Kidney (tissue), 14 donors: ENCODE results near the gene ELOVL7. TPM values are rescaled to one million over a fixed set of nuclear protein-coding genes. Genes with fewer than 3 reads are reported as not detected.

Experiments
- DNase-seq, 5 donors: peaks; one replicate each; pipeline ENCODE4 v3.0.0-alpha.2; 2013 to 2020
- FAIRE-seq: peaks from 2 replicates; lab custom pipeline; 2012; peaks lifted over from hg19 to GRCh38; lab: Jason Lieb, UNC
- H3K27ac ChIP-seq, 2 donors: one replicate each; pipeline ENCODE4 v1.7.0; 2013; ENCODE audit warnings: low read depth in 2 of 2, low read length in 2 of 2, inconsistent platforms in 1 of 2
- H3K27me3 ChIP-seq: one replicate; pipeline ENCODE4 v1.7.1; 2013; ENCODE audit warnings: low read length, inconsistent platforms; ENCODE audit not compliant: control insufficient read depth, insufficient read depth
- H3K36me3 ChIP-seq, 3 donors: one replicate each; pipeline versions ENCODE4 v1.7.0 to v1.7.1; 2013; ENCODE audit warnings: low read length in 3 of 3, control low read depth in 1 of 3, inconsistent platforms in 1 of 3; ENCODE audit not compliant: insufficient read depth in 3 of 3, control insufficient read depth in 2 of 3
- H3K4me1 ChIP-seq, 3 donors: one replicate each; pipeline versions ENCODE4 v1.7.0 to v1.7.1; 2013; ENCODE audit warnings: low read length in 3 of 3, inconsistent platforms in 1 of 3, low read depth in 1 of 3; ENCODE audit not compliant: control insufficient read depth in 2 of 3, insufficient read depth in 2 of 3
- H3K4me3 ChIP-seq, 3 donors: one replicate each; pipeline versions ENCODE4 v1.7.0 to v1.8.1; 2013; ENCODE audit warnings: low read length in 3 of 3, control low read depth in 1 of 3, inconsistent platforms in 1 of 3
- H3K9ac ChIP-seq, 3 donors: one replicate each; pipeline versions ENCODE4 v1.7.0 to v1.7.1; 2013; ENCODE audit warnings: low read length in 3 of 3, control low read depth in 1 of 3, inconsistent platforms in 1 of 3
- H3K9me3 ChIP-seq, 3 donors: one replicate each; pipeline versions ENCODE4 v1.7.0 to v1.7.1; 2013; ENCODE audit warnings: low read length in 3 of 3, control low read depth in 1 of 3, inconsistent platforms in 1 of 3; ENCODE audit not compliant: control insufficient read depth in 2 of 3, insufficient read depth in 1 of 3
- CTCF ChIP-seq: IDR thresholded peaks from 3 replicates; pipeline ENCODE4 v1.5.1; 2012; ENCODE audit warnings: mild to moderate bottlenecking, moderate library complexity, borderline replicate concordance; ENCODE audit not compliant: insufficient read depth; ENCODE audit errors: extremely low read depth
- intact Hi-C: fragments of 100-400 bp; cut with DNase I; formaldehyde crosslinking; loops from one replicate; pipeline ENCODE4 v1.11.1; 2022
- polyA plus RNA-seq: library from polyadenylated mRNA; stranded (reverse); fragments of 350-450 nt; fragmentation: Illumina TruSeq; extraction: RNeasy Lipid Tissue Mini Kit (QIAGEN cat#74804); gene quantifications from one replicate; pipeline ENCODE4 v1.2.3, GENCODE V29; 2014; ENCODE audit warnings: low read depth, low replicate concordance; ENCODE audit not compliant: insufficient read depth
- total RNA-seq: library from RNA; stranded (reverse); fragmentation: NEBNext Ultra II Directional; extraction: Animal tissue kit (Norgen Biotek cat#: 25700); gene quantifications from one replicate; pipeline ENCODE4 v1.2.1, GENCODE V29; 2021
- donor health status: control.
- donor health status: control.
- donor health status: control.
- donor health status: control.
- donor health status: control.
- donor health status: DM: yes; HTN: yes; CAD: no.
- donor health status: Normal renal cell carcinoma (clear cell type).

Gene ELOVL7
- total and polyA plus RNA-seq, 2 donors from 2014 or later = 14.6 to 22.5 TPM

GRCh38 chr5:60809891-60810425, 34.1 kb downstream of the ELOVL7 start:
- FAIRE-seq = no peak
- no peaks in the 10 kb centered on the region for H3K9me3 ChIP-seq
- intact Hi-C loops = no loop called here
- H3K27ac ChIP-seq = no peak overlapping the region
- DNase-seq = no peak
- no peaks in the 10 kb centered on the region for H3K27me3 ChIP-seq
- H3K4me1 ChIP-seq = peaks cover 0 to 14% (median 2%) of the 10 kb centered on the region in 3 donors
- no peak for TF ChIP-seq CTCF
- no peaks in the 10 kb centered on the region for H3K36me3 ChIP-seq
- H3K9ac ChIP-seq = no peak overlapping the region
- no peak overlapping the region for H3K4me3 ChIP-seq

GRCh38 chr5:60806591-60807243, 37.4 kb downstream of the ELOVL7 start:
- Histone ChIP-seq H3K9me3 (no peaks in the 10 kb centered on the region), H3K27ac (no peak overlapping the region), H3K4me1 (peaks cover 0 to 10% (median 2%) of the 10 kb centered on the region in 3 donors), H3K4me3 (no peak overlapping the region), H3K27me3 (no peaks in the 10 kb centered on the region), H3K9ac (no peak overlapping the region), H3K36me3 (no peaks in the 10 kb centered on the region)
- intact Hi-C loops = no loop called here
- DNase-seq (no peak), FAIRE-seq (no peak)
- TF ChIP-seq CTCF = no peak

- peaks cover 0 to 5% (median 1%) of the 10 kb centered on the region in 3 donors for H3K4me1 ChIP-seq
- intact Hi-C loops = no loop called here
- H3K36me3 ChIP-seq = no peaks in the 10 kb centered on the region
- FAIRE-seq (no peak), DNase-seq (no peak)
- H3K9me3 ChIP-seq = no peaks in the 10 kb centered on the region
- TF ChIP-seq CTCF = no peak
- H3K27me3 ChIP-seq = no peaks in the 10 kb centered on the region
- no peak overlapping the region for H3K9ac ChIP-seq
- no peak overlapping the region for H3K27ac ChIP-seq
- no peak overlapping the region for H3K4me3 ChIP-seq
Observed at GRCh38 chr5:60805463-60805862, 38.6 kb downstream of the ELOVL7 start.
